ENCODE results near the gene NLGN2. TPM values are rescaled to one million over a fixed set of nuclear protein-coding genes. Genes with fewer than 3 reads are reported as not detected.

NLGN2 gene
- polyA plus RNA-seq, 1 donor from 2014 or later, result 13.8 TPM

DNA sequence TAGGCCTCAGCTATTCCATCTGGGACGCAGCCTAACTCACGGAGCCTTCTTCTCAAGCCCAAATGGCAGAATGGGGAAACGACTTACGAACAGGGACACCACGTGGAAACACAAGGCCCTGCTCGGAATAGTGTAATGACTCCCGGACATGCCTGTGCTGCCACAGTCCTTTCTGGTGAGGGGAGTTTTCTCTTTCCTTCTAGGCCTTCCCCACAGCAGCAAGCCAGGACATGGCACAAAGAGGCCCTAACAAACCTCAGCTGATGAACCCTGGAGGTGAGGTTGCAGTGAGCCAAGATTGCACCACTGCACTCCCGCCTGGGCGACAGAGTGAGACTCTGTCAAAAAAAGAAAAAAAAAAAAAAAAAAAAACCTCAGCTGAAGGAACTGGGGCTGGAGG lies 56.4 kb downstream of the NLGN2 start:
- Histone ChIP-seq H3K27me3 (ENCODE audit: insufficient read depth, low read depth, low read length) (no peaks in the 10 kb centered on the region), H4K20me1 (ENCODE audit: insufficient read depth) (no peaks in the 10 kb centered on the region), H3K27ac (ENCODE audit: low read length) (no peak overlapping the region), H3K4me2 (ENCODE audit: low read length) (no peak overlapping the region), H3K9me3 (ENCODE audit: low read length) (no peaks in the 10 kb centered on the region), H3K9ac (ENCODE audit: low read length) (no peak overlapping the region), H3K79me2 (replicated peaks; ENCODE audit: insufficient read depth, low read length) (no peaks in the 10 kb centered on the region), H3F3A (ENCODE audit: insufficient read depth, low read length, poor library complexity, severe bottlenecking) (no peaks in the 10 kb centered on the region), H3K36me3 (ENCODE audit: insufficient read depth, low read length) (no peaks in the 10 kb centered on the region), H3K4me3 (ENCODE audit: low read length) (no peak overlapping the region), H2AFZ (ENCODE audit: low read depth, low read length) (no peak overlapping the region), H3K9me2 (ENCODE audit: insufficient read depth, low read length) (no peaks in the 10 kb centered on the region)
- no peak for TF ChIP-seq EP300 (conservative IDR thresholded peaks at IDR 0.05; ENCODE audit: poor library complexity, severe bottlenecking)
- no peak for TF ChIP-seq RAD21 (conservative IDR thresholded peaks at IDR 0.05)
- no peak for TF ChIP-seq SMC3 (conservative IDR thresholded peaks at IDR 0.05; ENCODE audit: poor library complexity)
- TF ChIP-seq POLR2AphosphoS5 (IDR thresholded peaks at IDR 0.05), result no peak
- TF ChIP-seq, protein P1, sequence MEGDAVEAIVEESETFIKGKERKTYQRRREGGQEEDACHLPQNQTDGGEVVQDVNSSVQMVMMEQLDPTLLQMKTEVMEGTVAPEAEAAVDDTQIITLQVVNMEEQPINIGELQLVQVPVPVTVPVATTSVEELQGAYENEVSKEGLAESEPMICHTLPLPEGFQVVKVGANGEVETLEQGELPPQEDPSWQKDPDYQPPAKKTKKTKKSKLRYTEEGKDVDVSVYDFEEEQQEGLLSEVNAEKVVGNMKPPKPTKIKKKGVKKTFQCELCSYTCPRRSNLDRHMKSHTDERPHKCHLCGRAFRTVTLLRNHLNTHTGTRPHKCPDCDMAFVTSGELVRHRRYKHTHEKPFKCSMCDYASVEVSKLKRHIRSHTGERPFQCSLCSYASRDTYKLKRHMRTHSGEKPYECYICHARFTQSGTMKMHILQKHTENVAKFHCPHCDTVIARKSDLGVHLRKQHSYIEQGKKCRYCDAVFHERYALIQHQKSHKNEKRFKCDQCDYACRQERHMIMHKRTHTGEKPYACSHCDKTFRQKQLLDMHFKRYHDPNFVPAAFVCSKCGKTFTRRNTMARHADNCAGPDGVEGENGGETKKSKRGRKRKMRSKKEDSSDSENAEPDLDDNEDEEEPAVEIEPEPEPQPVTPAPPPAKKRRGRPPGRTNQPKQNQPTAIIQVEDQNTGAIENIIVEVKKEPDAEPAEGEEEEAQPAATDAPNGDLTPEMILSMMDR (IDR thresholded peaks at IDR 0.05; ENCODE audit: poor library complexity, severe bottlenecking), result no peak
- TF ChIP-seq, protein P2, sequence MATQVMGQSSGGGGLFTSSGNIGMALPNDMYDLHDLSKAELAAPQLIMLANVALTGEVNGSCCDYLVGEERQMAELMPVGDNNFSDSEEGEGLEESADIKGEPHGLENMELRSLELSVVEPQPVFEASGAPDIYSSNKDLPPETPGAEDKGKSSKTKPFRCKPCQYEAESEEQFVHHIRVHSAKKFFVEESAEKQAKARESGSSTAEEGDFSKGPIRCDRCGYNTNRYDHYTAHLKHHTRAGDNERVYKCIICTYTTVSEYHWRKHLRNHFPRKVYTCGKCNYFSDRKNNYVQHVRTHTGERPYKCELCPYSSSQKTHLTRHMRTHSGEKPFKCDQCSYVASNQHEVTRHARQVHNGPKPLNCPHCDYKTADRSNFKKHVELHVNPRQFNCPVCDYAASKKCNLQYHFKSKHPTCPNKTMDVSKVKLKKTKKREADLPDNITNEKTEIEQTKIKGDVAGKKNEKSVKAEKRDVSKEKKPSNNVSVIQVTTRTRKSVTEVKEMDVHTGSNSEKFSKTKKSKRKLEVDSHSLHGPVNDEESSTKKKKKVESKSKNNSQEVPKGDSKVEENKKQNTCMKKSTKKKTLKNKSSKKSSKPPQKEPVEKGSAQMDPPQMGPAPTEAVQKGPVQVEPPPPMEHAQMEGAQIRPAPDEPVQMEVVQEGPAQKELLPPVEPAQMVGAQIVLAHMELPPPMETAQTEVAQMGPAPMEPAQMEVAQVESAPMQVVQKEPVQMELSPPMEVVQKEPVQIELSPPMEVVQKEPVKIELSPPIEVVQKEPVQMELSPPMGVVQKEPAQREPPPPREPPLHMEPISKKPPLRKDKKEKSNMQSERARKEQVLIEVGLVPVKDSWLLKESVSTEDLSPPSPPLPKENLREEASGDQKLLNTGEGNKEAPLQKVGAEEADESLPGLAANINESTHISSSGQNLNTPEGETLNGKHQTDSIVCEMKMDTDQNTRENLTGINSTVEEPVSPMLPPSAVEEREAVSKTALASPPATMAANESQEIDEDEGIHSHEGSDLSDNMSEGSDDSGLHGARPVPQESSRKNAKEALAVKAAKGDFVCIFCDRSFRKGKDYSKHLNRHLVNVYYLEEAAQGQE (IDR thresholded peaks at IDR 0.05; ENCODE audit: borderline replicate concordance), result no peak
- no peak for TF ChIP-seq TAF1 (IDR thresholded peaks at IDR 0.05; ENCODE audit: low read depth)

DNA sequence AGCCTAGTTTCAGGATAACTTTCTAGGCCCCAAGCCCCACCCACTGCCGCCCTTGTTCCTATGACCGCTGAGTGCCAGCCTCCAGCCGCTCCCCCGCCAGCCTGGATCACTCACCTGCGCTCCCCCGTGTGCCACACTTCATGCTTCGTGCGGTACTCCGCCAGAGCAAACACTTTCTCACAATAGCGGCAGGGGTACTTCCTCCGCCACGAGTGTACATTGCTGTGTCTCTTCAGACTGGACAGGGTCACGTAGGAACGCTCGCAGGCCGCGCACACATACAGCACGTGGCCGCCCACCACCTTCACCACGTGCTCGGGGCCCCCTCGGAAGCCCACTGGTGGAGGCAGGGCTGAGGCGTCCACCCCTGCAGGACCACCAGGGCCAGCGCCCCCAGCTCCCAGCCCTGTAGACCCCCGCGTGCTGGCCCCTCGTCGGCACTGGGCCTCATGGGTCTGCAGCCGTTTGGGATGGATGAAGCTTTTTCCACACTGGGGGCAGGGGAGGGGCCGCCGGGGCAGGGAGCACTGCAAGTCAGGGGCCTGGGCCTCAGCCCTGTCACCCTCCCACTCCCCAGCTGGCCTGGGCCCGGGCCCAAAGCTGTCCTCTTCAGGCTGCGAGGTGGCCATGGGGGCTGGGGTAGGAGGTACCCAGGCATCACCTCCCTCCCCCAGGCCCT lies 58.1 kb downstream of the NLGN2 start:
- Histone ChIP-seq H3K27me3 (ENCODE audit: insufficient read depth, low read depth, low read length) (no peaks in the 10 kb centered on the region), H3K9ac (ENCODE audit: low read length) (no peak overlapping the region), H3K9me3 (ENCODE audit: low read length) (no peaks in the 10 kb centered on the region), H3F3A (ENCODE audit: insufficient read depth, low read length, poor library complexity, severe bottlenecking) (no peaks in the 10 kb centered on the region), H3K4me2 (ENCODE audit: low read length) (no peak overlapping the region), H4K20me1 (ENCODE audit: insufficient read depth) (no peaks in the 10 kb centered on the region), H2AFZ (ENCODE audit: low read depth, low read length) (no peak overlapping the region), H3K36me3 (ENCODE audit: insufficient read depth, low read length) (no peaks in the 10 kb centered on the region), H3K4me3 (ENCODE audit: low read length) (no peak overlapping the region), H3K79me2 (replicated peaks; ENCODE audit: insufficient read depth, low read length) (peaks cover 1% of the 10 kb centered on the region), H3K9me2 (ENCODE audit: insufficient read depth, low read length) (no peaks in the 10 kb centered on the region), H3K27ac (ENCODE audit: low read length) (no peak overlapping the region)
- TF ChIP-seq RAD21 (conservative IDR thresholded peaks at IDR 0.05), result no peak
- no peak for TF ChIP-seq EZH2 (IDR thresholded peaks at IDR 0.05; ENCODE audit: borderline replicate concordance, insufficient read depth, low read length, poor library complexity, severe bottlenecking)
- TF ChIP-seq, protein P2 (IDR thresholded peaks at IDR 0.05; ENCODE audit: borderline replicate concordance), result no peak
- TF ChIP-seq MXI1 (conservative IDR thresholded peaks at IDR 0.05; ENCODE audit: poor library complexity, severe bottlenecking), result no peak
- no peak for TF ChIP-seq EP300 (conservative IDR thresholded peaks at IDR 0.05; ENCODE audit: poor library complexity, severe bottlenecking)
- TF ChIP-seq SMC3 (conservative IDR thresholded peaks at IDR 0.05; ENCODE audit: poor library complexity), result no peak
- TF ChIP-seq TAF1 (IDR thresholded peaks at IDR 0.05; ENCODE audit: low read depth), result no peak
- no peak for TF ChIP-seq POLR2AphosphoS5 (IDR thresholded peaks at IDR 0.05)
- TF ChIP-seq, protein P1 (IDR thresholded peaks at IDR 0.05; ENCODE audit: poor library complexity, severe bottlenecking), result no peak
